ENCODE results near the gene G3BP2.

DNA sequence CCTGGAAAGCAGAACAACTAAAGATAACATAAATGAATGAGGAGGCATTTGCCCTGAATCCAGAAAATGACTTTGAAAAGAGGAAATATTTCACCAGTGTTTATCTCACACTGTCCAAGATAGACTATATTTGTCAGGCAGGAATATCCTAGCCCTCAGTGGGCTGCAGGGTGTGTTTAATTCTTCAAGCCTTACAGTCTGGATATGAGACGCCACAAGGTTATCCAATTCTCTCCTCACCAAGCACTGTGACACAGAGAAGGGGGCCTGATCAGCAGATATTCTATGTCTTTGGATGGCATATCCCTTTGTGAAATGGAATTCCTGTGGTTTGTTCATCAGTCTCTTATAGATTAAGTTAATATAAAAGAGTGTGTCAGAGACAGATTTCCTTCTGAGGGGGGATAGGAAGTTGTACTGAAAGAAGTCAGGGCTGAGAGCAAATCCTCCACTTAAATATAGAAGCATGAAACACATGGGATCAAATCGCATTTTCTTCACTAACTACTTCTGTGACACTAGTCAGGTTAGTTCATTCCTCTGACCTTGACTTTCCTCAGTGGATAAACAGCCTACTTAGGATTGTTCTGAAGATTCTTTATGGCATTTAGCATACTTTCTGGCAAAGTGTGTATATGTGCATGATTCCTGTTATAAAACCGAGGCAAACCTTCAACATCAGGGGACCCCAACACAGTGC lies 6.8 kb upstream of the G3BP2 start:
- TF ChIP-seq, protein P1, sequence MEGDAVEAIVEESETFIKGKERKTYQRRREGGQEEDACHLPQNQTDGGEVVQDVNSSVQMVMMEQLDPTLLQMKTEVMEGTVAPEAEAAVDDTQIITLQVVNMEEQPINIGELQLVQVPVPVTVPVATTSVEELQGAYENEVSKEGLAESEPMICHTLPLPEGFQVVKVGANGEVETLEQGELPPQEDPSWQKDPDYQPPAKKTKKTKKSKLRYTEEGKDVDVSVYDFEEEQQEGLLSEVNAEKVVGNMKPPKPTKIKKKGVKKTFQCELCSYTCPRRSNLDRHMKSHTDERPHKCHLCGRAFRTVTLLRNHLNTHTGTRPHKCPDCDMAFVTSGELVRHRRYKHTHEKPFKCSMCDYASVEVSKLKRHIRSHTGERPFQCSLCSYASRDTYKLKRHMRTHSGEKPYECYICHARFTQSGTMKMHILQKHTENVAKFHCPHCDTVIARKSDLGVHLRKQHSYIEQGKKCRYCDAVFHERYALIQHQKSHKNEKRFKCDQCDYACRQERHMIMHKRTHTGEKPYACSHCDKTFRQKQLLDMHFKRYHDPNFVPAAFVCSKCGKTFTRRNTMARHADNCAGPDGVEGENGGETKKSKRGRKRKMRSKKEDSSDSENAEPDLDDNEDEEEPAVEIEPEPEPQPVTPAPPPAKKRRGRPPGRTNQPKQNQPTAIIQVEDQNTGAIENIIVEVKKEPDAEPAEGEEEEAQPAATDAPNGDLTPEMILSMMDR (conservative IDR thresholded peaks at IDR 0.05; ENCODE audit: low read length), result no peak
- no peak for TF ChIP-seq EZH2phosphoT487 (IDR thresholded peaks at IDR 0.05; ENCODE audit: borderline replicate concordance)
